ENCODE measurements around the gene ZFP37. TPM values are rescaled to one million over a fixed set of nuclear protein-coding genes. Genes with fewer than 3 reads are reported as not detected.

Gene ZFP37
- total and polyA plus RNA-seq, 8 donors = 1.8 to 15.2 (median 13.1) TPM

GRCh38 chr9:113018247-113018646 lies 38.3 kb downstream of the ZFP37 start:
- no peaks in the 10 kb centered on the region for H3K4me1 ChIP-seq
- ATAC-seq (no peak), DNase-seq (no peak)
- peaks cover 0 to 91% of the 10 kb centered on the region in 2 donors for H3K9me3 ChIP-seq
- no peaks in the 10 kb centered on the region for H3K36me3 ChIP-seq
- no peaks in the 10 kb centered on the region for H3K27me3 ChIP-seq
- H3K4me3 ChIP-seq = no peak overlapping the region
- TF ChIP-seq CTCF (IDR thresholded peaks at IDR 0.05) = no peak
- H3K27ac ChIP-seq = no peak overlapping the region
- intact Hi-C loops (cut with DNase I) = no loop called here

- H3K36me3 ChIP-seq = no peaks in the 10 kb centered on the region
- H3K27me3 ChIP-seq = peaks cover 0 to 16% of the 10 kb centered on the region in 2 donors
- no peaks in the 10 kb centered on the region for H3K4me1 ChIP-seq
- H3K9me3 ChIP-seq = peaks cover 0 to 70% of the 10 kb centered on the region in 2 donors
- peak overlapping the region; percentile 16 to 29 for H3K4me3 ChIP-seq
- no peak overlapping the region for H3K27ac ChIP-seq
- intact Hi-C loops (cut with DNase I) = no loop called here
- no peak for DNase-seq
- no peak for ATAC-seq
- TF ChIP-seq CTCF (IDR thresholded peaks at IDR 0.05) = no peak
These were observed 44.0 kb downstream of the ZFP37 start for GRCh38 chr9:113012492-113012891.

- intact Hi-C loops (cut with DNase I) = no loop called here
- Histone ChIP-seq H3K4me1 (no peaks in the 10 kb centered on the region), H3K9me3 (peaks cover 0 to 71% of the 10 kb centered on the region in 2 donors), H3K27ac (no peak within 1 kb of the TSS), H3K36me3 (no peaks in the 10 kb centered on the region), H3K27me3 (peaks cover 0 to 16% of the 10 kb centered on the region in 2 donors), H3K4me3 (peak within 1 kb of the TSS; percentile 16 to 29)
- ATAC-seq (peak; percentile 83), DNase-seq (peak; percentile 67 to 85 (median 70))
- no peak for TF ChIP-seq CTCF (IDR thresholded peaks at IDR 0.05)
These were observed 44.6 kb downstream of the ZFP37 start, which contains the start of gene ZNF883 for GRCh38 chr9:113011911-113012381. Gene ZNF883 (minus strand): TSS chr9:113012192.

GRCh38 chr9:113005777-113006176 lies 50.7 kb downstream of the ZFP37 start:
- Histone ChIP-seq H3K4me3 (no peak overlapping the region), H3K4me1 (no peaks in the 10 kb centered on the region), H3K27ac (no peak overlapping the region), H3K27me3 (no peaks in the 10 kb centered on the region), H3K9me3 (peaks cover 0 to 86% of the 10 kb centered on the region in 2 donors), H3K36me3 (no peaks in the 10 kb centered on the region)
- DNase-seq (no peak), ATAC-seq (no peak)
- TF ChIP-seq CTCF (IDR thresholded peaks at IDR 0.05) = no peak
- intact Hi-C loops (cut with DNase I) = no loop called here

GRCh38 chr9:112997236-112997941 lies 59.1 kb downstream of the ZFP37 start:
- intact Hi-C loops (cut with DNase I) = no loop called here
- Histone ChIP-seq H3K36me3 (peaks cover 0 to 11% of the 10 kb centered on the region in 2 donors), H3K9me3 (peaks cover 3 to 96% of the 10 kb centered on the region in 2 donors), H3K4me1 (no peaks in the 10 kb centered on the region), H3K4me3 (no peak overlapping the region), H3K27ac (no peak overlapping the region), H3K27me3 (no peaks in the 10 kb centered on the region)
- ATAC-seq (no peak), DNase-seq (no peak)
- no peak for TF ChIP-seq CTCF (IDR thresholded peaks at IDR 0.05)

Other genes with a start within 250 kb of the ZFP37 start
- gene SLC46A2, start 165.8 kb downstream of the ZFP37 start, total RNA-seq = 10 to 100 TPM in 1 of 2 donors, 1 to 10 TPM in 1; 7.0 to 13.0 TPM
- gene SLC46A2, start 165.8 kb downstream of the ZFP37 start, polyA plus RNA-seq (ENCODE audit: insufficient read length in 6 of 6) = 1 to 10 TPM in 3 of 6 donors, under 1 TPM in 3; 0.26 to 1.5 (median 0.96) TPM
- gene ZNF883, start 44.5 kb downstream of the ZFP37 start, total RNA-seq = 1 to 10 TPM; 1.0 to 3.4 TPM
- 1 to 10 TPM; 6.2 to 8.8 (median 7.7) TPM for gene ZNF883, start 44.5 kb downstream of the ZFP37 start, polyA plus RNA-seq (ENCODE audit: insufficient read length in 6 of 6)
- gene SLC31A2, start 94.3 kb upstream of the ZFP37 start, total RNA-seq = 10 to 100 TPM; 22.0 to 39.3 TPM
- gene SLC31A2, start 94.3 kb upstream of the ZFP37 start, polyA plus RNA-seq (ENCODE audit: insufficient read length in 6 of 6) = 1 to 10 TPM; 2.4 to 3.4 (median 2.7) TPM
- gene FKBP15, start 164.6 kb upstream of the ZFP37 start, total RNA-seq = 10 to 100 TPM; 35.7 to 55.3 TPM
- 10 to 100 TPM; 30.4 to 36.5 (median 32.0) TPM for gene FKBP15, start 164.6 kb upstream of the ZFP37 start, polyA plus RNA-seq (ENCODE audit: insufficient read length in 6 of 6)
- 10 to 100 TPM; 34.7 to 45.0 TPM for gene SLC31A1, start 164.8 kb upstream of the ZFP37 start, total RNA-seq
- 10 to 100 TPM; 14.8 to 18.2 (median 16.7) TPM for gene SLC31A1, start 164.8 kb upstream of the ZFP37 start, polyA plus RNA-seq (ENCODE audit: insufficient read length in 6 of 6)
- gene CDC26, start 218.8 kb upstream of the ZFP37 start, total RNA-seq = 10 to 100 TPM; 27.8 to 32.7 TPM
- gene CDC26, start 218.8 kb upstream of the ZFP37 start, polyA plus RNA-seq (ENCODE audit: insufficient read length in 6 of 6) = 10 to 100 TPM; 29.6 to 37.2 (median 33.0) TPM
- 10 to 100 TPM; 16.6 to 22.4 TPM for gene PRPF4, start 218.9 kb upstream of the ZFP37 start, total RNA-seq
- gene PRPF4, start 218.9 kb upstream of the ZFP37 start, polyA plus RNA-seq (ENCODE audit: insufficient read length in 6 of 6) = 10 to 100 TPM; 29.3 to 34.0 (median 30.4) TPM
- gene RNF183, start 246.7 kb upstream of the ZFP37 start, total RNA-seq = not detected
- under 1 TPM; 0.30 to 0.73 (median 0.49) TPM for gene RNF183, start 246.7 kb upstream of the ZFP37 start, polyA plus RNA-seq (ENCODE audit: insufficient read length in 6 of 6)

Data from left lung (tissue), 10 donors.